Nucleus accumbens (tissue), 56 donors: Measurements from ENCODE around the gene FCMR.

Experiments
- DNase-seq, 56 donors: peaks; one replicate each; lab custom pipeline; 2025; lab: John Stamatoyannopoulos, UW

Gene FCMR

DNA sequence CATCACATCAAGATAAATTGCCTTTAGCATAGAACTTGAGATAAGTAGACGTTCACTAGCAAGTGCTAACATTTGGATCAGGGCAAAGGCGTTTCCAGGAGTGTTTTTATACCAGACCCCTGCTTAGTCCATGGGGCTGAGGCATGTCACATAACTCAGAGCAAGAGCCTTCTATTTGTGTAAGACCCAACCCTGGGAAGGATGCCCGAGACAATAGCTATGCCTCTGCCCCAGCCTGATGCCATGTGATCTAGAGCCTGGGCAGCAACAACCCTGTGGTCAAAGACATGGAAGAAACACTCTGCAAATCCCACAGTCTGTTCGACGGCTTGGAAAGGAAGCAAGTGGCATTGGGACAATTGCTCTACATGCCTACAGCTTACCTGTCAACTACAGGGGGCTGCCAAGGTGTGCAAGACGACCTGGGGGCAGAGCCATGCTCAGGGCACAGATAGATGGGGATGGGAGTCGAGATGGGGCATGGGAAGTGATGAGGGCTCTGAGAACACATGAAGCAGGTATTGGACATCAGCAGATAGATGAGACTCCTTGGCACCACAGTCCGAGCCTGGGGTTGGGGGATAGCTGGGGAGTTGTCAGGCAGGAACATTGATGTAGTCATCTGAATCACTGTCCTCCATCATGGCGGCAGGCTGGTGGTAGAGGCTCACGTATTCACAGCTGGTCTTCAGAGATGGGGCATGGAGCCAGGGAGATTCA, 17.2 kb downstream of the FCMR start:
- no peak for DNase-seq

DNA sequence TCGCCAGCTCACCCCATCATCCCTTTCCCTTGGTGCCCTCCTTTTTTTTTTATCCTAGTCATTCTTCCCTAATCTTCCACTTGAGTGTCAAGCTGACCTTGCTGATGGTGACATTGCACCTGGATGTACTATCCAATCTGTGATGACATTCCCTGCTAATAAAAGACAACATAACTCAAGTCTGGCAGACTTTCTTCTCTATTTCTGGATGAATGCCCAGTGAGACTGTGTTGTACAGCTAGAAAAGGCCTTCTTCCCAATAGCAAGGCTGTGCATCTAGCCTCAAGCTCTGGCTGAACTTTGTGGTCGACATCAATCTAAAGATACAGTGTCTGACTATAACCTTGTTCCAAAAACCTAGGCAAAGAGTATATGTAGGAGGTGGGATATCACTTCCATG, 18.1 kb downstream of the FCMR start:
- DNase-seq = no peak

DNA sequence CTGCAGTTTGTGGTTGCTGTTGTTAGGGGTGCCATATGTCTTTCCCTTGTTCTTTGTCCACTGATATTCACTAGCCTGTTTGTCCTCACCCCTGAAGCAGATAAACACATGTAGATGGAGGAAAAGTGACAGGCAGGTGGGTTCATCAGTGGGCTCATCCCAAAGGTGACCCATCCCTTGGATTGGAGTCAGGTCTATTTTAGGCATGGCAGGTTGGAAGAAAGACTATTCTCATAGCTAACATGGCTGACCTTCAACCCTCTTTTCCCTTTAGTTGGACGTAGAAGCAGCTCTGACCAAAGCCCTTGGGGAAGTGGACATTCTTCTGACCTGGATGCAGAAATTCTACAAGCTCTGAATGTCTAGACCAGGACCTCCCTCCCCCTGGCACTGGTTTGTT, 19.0 kb downstream of the FCMR start:
- DNase-seq = no peak

DNA sequence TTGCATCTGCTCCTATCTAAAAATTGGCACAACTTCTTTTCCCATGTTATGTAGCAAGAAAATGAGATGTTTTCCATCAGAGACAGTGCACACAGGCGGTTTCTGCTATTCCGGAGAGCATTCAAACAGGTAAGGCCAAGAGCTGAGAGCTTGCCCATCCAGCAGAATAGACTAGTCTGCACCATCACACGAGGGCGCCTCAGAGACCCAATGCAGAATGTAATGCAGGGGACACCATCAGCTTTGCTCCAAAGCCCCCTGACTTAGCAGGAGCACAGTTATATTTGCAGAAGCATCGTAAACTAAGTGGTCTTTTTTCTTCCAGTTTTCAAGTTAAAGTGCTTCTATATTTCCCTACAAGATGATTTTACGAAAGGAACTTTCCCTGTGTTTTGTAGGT, 19.8 kb downstream of the FCMR start:
- no peak for DNase-seq

DNA sequence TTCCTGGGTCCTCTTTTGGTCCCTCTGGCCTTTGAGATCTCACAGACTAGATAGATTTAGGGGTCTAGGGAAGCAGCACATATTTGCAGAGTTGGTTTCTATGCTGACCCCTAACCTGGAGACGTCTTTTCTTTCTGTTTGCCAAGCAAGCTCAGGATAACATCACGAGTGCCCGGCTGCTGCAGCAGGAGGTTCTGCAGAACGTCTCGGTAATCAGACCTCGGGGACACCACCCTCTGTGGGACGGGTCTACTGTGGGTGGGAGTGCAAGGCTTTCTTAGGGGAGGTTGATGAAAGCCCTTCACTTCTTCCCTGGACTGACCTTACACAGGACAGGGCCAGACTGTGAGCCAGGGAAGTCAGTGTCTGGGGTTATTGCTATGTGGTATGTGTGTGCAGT, 21.6 kb downstream of the FCMR start:
- no peak for DNase-seq

DNA sequence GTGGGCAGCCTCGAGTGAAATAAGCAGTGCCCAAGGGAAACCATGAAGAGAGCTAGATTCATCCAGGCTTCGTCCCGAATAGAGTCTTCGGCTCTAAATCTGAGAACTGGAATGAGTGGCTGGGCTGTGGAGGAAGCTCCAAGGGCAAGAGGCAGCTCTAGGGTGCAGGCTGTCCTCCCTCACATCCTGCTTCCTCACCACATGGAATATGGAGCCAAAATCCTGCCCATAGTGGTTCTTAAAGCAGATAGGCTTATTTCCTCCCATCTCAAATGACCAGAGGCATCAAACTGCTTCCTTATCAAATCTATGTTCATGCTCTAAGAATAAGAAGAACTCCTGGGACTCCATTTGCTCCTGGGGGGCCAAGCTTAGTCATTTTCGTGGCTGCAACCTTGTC, 22.0 kb downstream of the FCMR start:
- no peak for DNase-seq

DNA sequence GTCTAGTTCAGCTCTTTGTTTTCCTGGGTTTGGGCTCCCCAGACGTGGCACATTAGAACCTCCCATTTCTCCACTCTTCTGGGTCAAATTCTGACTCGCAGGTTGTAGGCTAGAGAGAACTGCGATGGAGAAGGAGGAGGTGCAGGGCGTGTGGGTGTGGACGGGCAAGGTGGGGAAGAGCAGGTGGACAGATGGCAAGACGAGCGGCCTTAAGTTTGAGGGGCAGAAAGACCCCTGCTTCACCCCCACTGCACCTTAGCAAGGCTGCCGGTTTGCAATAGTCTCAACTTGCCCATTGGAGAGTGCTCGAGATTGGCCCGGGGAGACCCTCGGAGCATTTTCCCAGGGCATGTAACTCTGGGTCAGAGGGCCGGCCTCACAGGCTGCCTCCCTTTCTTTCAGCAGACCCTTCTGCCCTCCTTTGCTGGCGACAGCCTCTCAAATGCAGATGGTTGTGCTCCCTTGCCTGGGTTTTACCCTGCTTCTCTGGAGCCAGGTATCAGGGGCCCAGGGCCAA, 22.8 kb downstream of the FCMR start:
- no peak for DNase-seq

DNA sequence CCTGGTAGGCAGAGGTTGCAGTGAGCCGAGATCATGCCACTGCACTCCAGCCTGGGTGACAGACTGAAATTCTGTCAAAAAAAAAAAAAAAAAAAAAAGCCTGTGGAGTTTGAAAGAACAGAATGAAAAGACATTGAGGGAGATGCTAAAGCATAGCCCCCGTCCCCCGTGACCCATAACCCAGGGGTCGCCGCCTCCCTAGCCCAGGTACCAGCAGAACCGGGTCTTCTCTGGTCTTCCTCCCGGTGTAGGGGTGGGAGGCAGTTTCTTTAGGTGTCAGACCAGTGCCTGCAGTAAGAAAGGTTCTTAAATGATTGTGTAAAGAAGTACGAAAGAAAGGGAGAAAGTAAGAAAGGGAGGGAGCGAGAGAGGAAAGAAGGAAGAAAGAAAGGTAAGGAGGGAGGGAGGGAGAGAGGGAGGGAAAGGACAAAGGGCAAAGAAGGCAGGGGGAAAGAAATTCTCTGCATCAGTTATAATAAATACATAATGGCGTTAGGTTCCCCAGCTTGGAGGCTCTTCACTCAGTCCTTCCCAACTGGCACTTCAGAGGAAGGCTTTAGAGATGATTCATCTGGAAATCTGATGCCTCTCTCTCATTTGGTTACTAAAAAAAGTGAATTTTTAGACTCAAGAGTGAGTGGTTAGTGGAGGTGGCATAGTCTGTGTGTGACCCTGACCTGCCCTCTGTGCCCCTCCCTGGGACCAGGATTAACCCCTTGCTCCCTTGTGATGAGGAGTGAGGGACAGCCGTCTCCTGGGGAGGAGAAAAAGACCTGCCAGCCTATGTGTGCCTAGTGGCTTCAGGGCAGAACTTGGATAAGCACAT, 23.4 kb downstream of the FCMR start:
- no peak for DNase-seq

DNA sequence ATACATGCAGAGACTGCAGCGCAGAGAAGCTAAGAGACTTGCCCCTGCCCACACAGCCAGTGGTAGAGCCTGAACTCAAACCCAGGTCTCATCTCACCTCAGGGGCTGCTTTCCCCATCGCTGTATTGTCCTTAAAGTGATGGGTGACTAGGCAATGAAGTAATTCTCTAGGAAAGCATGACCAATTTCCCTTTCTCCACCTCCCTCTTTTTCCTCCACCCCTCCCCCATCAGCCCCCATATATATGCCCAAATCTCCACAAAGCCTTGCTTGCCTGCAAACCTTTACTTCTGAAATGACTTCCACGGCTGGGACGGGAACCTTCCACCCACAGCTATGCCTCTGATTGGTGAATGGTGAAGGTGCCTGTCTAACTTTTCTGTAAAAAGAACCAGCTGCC, 24.6 kb downstream of the FCMR start, which contains the start of gene IL24:
TSS of gene IL24 (plus strand) at position 269 of the 400 bp plus-strand sequence. CDS start 390 bp downstream, outside the sequence.
- no peak for DNase-seq

DNA sequence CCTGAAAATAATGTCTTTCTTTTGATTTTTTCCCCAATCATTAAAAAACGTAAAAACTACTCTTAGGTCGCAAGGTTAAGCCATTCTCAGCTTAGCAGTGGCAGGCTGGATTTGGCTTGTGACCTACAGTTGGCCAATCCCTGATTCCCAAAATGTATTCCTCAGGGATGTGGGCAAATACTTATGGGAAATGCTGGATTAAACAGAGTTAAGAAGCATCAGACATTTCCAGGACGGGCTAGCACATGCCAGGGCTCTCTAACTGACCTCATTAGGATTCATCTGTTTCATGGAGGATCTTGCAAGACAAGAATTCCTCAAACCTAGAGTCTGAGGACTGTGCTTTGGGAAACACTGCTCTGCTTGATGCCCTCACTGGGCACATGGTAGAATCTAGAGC, 25.5 kb downstream of the FCMR start:
- no peak for DNase-seq

DNA sequence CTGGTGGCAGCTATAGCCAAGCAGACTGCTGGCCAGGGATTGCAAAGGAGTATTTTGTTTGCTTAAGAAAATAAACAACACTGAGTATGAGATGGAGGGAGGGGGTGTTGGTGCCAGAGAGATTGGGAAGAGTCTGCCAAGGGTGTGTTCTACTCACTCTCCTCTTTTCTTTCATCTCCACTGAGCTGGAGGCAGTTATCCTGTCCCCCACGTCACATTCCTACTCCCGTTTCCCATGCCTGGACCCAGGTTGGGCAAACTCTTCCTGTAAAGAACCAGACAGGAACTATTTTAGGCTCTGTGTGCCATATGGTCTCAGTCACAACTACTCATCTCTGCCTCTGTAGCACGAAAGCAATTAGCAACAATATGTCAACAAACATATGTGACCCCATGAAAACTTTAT, 25.9 kb downstream of the FCMR start:
- no peak for DNase-seq

DNA sequence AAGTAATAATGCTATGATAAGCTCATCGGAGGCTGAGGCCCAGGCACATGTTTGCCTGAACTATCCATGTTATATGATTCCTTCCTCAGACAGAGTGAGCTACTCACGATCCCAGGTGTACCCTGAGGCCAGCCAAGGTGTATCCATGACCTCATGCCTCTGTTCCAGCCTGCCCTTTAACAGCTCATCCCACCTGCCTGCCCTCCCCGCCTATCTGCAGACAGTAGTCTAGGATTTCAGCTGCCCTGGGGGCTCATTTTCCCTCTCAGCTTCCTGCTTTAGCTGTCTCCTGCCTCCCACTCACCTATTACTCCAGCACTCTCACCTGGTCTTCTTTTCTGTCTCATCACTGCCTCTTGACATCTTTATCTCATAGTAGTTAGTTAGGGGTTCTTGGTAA, 26.4 kb downstream of the FCMR start:
- no peak for DNase-seq

DNA sequence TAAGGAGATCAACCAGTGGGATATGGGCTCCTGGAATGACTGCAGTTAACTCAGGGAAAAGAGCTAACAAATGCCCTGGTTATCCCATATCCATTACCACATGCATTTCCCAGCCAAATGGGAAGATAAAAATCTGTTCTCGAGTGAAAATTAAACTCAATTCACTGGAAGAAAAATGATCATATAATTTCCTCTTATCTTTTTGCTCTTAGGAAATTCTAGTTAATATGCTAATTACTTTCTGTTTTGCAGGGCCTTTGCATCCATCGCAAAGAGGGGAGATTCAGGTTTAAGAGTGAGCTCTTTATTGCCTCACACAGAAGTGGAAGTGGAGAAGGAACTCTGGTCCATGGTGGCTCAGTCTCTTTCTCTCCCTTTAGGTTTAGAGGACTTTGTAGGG, 28.4 kb downstream of the FCMR start:
- DNase-seq = no peak

DNA sequence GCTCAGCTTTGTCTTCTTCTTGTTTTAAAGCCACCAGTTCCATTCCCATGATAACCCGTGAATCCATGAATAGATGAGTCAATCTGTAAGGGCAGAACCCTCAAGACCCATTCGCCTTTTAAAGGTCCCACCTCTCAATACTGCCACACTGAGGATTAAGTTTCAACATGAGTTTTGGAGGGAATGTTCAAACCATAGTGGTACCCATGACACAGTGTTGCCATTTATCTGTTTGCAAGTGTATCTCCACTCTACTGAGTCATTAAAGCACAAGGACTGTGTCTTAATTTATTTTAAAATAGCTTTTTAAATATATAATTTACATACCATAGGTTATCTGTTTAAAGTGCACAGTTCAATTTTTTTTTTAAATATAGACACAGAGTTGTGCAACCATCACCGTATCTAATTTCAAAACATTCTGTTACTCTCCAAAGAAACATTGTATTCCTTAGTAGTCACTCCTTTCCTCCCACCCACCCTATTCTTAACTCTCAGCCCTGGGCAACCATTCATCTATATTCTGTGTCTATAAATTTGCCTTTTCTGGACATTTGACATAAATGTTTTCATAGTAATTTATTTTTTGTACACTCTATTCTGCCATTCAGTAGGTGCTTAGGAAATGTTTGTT, 29.3 kb downstream of the FCMR start:
- no peak for DNase-seq

DNA sequence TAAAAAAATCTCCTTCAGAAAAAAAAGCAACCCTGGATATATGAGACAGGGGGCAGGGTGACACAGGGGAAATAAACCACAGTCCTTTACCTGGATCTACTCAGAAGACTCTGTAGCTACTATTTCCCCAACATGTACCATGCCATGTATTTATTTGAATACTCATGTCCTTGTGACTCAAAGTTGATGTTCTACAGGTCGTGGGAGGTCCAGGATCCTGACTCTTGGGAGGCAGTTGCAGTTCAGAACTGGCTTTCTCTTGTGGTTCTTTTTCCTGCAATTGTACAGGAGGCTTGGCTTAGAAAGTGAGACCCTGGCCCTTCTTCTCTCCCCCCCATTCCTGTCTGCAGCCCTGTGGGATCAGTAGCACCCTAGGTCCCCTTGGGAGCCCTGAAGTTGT, 30.3 kb downstream of the FCMR start:
- DNase-seq = no peak

DNA sequence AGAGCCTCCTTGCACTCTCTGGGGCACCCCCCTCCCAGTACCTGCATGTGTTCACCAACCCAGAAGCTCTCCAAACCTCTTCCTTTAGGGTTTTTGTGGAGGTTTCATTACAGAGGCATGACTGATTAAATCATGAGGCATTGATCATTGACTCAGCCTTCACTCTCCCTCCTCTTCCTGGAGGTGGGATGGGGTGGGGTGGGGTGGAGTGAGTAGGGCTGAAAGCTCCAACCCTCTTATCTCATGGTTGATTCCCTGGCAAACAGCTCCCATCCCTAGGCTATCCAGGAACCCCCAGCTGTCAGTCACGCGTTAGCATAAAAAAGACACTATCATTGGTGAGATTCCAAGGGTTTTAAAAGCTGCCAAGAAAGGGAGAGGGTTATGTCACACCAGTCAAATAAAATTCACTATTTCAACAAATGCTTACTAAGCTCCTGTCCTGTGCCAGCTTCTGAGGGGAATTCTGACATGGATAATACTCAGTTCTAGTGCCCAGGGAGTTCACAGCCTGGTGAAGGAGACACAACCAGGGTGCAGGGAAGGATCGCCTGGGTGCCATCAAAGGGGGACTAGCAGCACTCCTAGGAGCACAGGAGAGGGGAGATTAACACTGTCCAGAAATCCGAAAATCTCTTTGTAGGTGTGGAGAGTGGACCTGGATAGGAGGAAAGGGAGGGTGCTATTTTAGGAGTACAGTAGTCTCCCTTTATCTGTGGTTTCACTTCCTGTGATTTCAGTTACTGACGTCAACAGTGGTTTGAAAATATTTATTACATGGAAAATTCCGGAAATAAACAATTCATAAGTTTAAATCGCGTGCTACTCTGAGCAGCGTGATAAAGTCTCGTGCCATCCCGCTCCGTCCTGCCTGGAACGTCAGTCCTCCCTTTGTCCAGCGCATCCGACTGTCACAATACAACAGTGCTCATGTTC, 31.3 kb downstream of the FCMR start:
- no peak for DNase-seq

DNA sequence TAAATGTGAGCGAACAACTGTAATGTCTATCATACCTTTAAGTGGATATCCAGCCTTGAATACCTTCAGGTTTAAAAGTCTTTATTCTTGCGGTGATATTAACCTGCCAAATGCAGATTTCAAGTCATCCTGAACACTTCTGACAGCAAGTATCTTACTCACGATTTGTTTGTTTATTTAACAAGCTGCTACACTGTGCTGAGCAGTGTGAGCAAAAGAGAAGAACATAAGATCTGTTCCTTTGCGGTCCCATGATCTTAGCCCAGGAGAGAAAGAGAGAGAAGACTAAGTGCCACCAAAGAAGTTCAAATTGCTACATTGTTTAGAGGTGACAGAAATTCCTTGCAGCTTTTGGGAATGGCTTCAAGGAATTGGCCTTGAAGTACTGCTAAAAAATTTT, 34.0 kb downstream of the FCMR start:
- no peak for DNase-seq

DNA sequence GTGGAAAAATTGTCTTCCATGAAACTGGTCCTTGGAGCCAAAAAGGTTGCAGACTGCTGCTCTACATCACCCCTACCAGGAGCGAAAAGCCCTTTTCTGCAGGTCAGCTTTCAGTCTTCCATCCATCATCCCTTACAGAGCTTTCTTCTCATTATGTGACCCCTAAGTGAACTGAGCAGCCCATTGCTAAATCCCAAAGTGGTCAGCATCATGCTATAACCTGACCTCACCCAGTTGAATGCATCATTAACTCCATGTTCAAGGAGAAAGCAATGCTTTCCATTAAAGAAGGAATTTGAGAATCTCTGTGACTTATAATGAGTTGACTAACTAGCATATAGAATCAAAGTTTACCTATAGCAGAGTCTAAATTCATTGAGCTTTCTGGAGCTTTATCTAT, 34.9 kb downstream of the FCMR start:
- no peak for DNase-seq

DNA sequence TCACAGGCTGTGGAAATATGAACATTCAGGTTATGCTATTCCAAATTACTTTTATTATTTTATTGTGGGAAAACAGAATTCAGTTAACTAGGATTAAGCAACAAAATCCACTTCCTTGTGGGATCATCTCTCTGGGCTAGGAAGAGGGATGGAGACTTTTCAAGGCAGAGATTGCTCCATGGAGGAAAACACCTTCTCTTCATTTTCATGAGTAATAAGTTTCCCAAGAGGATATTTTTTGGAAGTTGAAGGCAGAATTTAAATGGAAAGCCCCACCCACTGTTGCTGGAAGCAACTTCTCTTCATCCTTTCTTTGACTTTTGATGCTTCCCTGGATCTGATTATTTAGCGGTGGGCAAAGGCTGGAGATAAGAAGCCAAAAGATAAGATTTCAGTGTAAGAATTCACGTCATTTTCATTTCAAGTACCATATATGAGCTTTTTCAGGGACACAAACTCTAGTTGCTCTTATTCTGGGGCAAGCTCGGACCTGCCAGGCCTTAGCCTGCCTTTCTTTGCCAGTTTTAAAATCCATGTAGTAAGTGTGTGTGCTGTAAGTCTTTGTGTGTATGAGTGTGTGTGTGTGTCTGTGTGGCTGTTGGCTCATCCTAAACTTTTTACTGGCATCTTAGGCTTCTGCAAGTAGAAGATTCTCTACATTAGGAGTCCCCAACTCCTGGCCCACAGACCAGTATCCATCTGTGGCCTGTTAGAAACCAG, 36.2 kb downstream of the FCMR start:
- DNase-seq = no peak

DNA sequence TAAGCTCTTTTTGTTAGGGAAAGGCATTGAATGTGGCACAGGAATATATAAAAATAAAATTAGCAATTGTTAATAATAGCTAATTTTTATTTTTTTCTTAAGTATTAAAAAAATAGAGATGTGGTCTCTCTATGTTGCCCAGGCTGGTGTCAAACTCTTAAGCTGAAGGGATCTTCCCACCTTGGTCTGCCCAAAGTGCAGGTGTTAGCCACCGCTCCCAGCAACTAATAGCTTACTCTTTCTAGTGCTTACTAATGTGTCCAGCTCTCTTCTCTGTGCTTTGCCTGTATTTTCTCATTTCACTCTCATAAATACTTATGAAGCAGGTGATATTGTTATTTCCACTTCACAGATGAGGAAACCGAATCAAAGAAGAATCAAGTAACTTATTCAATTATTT, 37.9 kb downstream of the FCMR start:
- no peak for DNase-seq
